Common myeloid progenitor, CD34-positive (primary cell): ENCODE results near the gene MORC2.

Experiments
- CTCF ChIA-PET: fragments of 350-600 bp; sonication (Branson Sonifier 250); formaldehyde crosslinking; loops from one replicate; lab custom pipeline; 2021; ENCODE audit warnings: antibody characterized with exemption; lab: Charles Lee
- POLR2A ChIA-PET: fragments of 350-600 bp; sonication (Branson Sonifier 250); formaldehyde crosslinking; loops from one replicate; lab custom pipeline; 2021; ENCODE audit warnings: antibody characterized with exemption; lab: Charles Lee
- DNase-seq, 3 donors: peaks; one replicate each; pipeline versions ENCODE4 v3.0.0 to v3.0.0-alpha.2; 2013
- H3K27ac ChIP-seq, 2 experiments: 1 replicate in 1 of 2; 2 replicates in 1 of 2; pipeline ENCODE4 v1.7.0; 2013; ENCODE audit warnings: inconsistent platforms in 2 of 2, low read length in 2 of 2, mild to moderate bottlenecking in 2 of 2, low read depth in 1 of 2, moderate library complexity in 1 of 2; ENCODE audit not compliant: severe bottlenecking in 2 of 2, insufficient read depth in 1 of 2, poor library complexity in 1 of 2
- H3K27me3 ChIP-seq, 5 experiments: replicated peaks in 2 of 5; 1 replicate in 3 of 5; 2 replicates in 2 of 5; pipeline versions ENCODE4 v1.6.1 to v1.7.0; 2013; ENCODE audit warnings: low read length in 4 of 5, mild to moderate bottlenecking in 2 of 5, moderate library complexity in 2 of 5, inconsistent platforms in 1 of 5; ENCODE audit not compliant: insufficient read depth in 5 of 5, control insufficient read depth in 4 of 5
- H3K36me3 ChIP-seq, 4 experiments: 1 replicate in 2 of 4; 2 replicates in 2 of 4; pipeline versions ENCODE4 v1.6.1 to v1.7.0; 2013; ENCODE audit warnings: low read length in 3 of 4, control low read depth in 1 of 4, mild to moderate bottlenecking in 1 of 4; ENCODE audit not compliant: control insufficient read depth in 4 of 4, insufficient read depth in 4 of 4
- H3K4me1 ChIP-seq, 4 experiments: 1 replicate in 3 of 4; 2 replicates in 1 of 4; pipeline versions ENCODE4 v1.6.1 to v1.7.1; 2013; ENCODE audit warnings: low read length in 3 of 4, mild to moderate bottlenecking in 3 of 4, control low read depth in 1 of 4, inconsistent platforms in 1 of 4, moderate library complexity in 1 of 4; ENCODE audit not compliant: control insufficient read depth in 4 of 4, insufficient read depth in 4 of 4; ENCODE audit errors: control extremely low read depth in 1 of 4
- H3K4me3 ChIP-seq, 7 experiments: 1 replicate in 4 of 7; 2 replicates in 3 of 7; pipeline versions ENCODE4 v1.5.1 to v1.7.0; 2013; ENCODE audit warnings: mild to moderate bottlenecking in 7 of 7, low read length in 6 of 7, moderate library complexity in 6 of 7, inconsistent platforms in 2 of 7, low read depth in 2 of 7, control low read depth in 1 of 7; ENCODE audit not compliant: insufficient read depth in 4 of 7, control insufficient read depth in 1 of 7; ENCODE audit errors: extremely low read depth in 1 of 7
- H3K9me3 ChIP-seq, 5 experiments: 1 replicate in 4 of 5; 2 replicates in 1 of 5; pipeline versions ENCODE4 v1.6.1 to v1.7.1; 2013; ENCODE audit warnings: low read length in 4 of 5, mild to moderate bottlenecking in 2 of 5, inconsistent platforms in 1 of 5, low read depth in 1 of 5, moderate library complexity in 1 of 5; ENCODE audit not compliant: control insufficient read depth in 4 of 5, insufficient read depth in 2 of 5; ENCODE audit errors: control extremely low read depth in 1 of 5
- WGBS: methylation state at CpG from one replicate; pipeline ENCODE4 v1.1.5; 2013; ENCODE audit not compliant: insufficient coverage; 5-methylcytosine and 5-hydroxymethylcytosine counted together

Gene MORC2

DNA sequence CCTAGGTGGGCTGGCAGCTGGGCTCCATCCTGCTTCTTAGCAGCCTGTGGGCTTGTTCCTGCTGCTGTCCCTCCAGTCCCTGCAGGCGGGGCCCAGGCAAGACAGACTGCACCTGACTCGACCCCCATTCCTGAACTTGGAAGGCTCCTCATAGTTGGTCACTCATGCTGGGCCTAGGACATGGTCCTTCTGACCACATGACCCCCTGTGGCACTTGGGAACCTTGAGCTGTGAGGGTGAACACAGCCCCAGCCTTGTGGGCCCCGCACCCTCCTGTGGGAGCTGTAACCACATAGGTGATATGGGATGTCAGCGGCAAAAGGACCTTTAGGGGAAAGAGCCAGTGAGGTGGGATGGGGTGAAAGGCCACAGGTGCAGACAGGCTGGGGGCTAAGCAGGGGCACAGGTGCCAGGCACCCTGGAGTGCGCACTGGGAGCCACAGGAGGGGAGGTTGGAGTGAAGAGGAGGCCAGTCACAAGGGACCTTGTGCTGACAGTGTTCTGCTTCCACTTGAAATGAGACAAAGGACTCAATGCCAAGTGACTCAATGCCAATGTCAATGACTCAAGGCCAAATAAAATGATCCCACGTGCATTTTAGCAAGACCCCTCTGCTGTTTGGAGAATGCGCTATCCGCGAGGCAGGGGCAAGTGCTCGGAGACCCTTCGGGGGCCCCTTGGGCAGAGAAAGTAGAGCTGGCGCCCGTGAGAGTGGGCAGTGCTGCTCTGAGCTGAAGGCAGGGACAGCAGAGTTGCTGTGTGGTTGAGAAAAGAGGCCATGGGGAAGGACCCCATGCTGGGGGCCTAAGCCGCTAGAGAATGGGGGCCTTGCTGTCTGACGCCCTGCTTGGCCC lies 90.7 kb downstream of the MORC2 start:
- POLR2A ChIA-PET = no interaction called here
- CTCF ChIA-PET = interaction anchor here (0.7 kb wide), 1 partner anchor 13 kb away, joined by 3 read pairs; no protein-coding TSS in a partner anchor
- 93% methylated on average over 13 of the region's 15 CpGs for WGBS
- Histone ChIP-seq H3K27ac (no peak overlapping the region), H3K27me3 (no peaks in the 10 kb centered on the region), H3K4me3 (no peak overlapping the region), H3K9me3 (no peaks in the 10 kb centered on the region), H3K36me3 (no peaks in the 10 kb centered on the region), H3K4me1 (peaks cover 0 to 4% (median 0%) of the 10 kb centered on the region in 4 experiments)
- no peak for DNase-seq

- Histone ChIP-seq H3K4me3 (no peak overlapping the region), H3K4me1 (peaks cover 0 to 4% (median 0%) of the 10 kb centered on the region in 4 experiments), H3K36me3 (no peaks in the 10 kb centered on the region), H3K9me3 (no peaks in the 10 kb centered on the region), H3K27ac (no peak overlapping the region), H3K27me3 (no peaks in the 10 kb centered on the region)
- 95% methylated on average over 8 of the region's 9 CpGs for WGBS
- no peak for DNase-seq
- ChIA-PET CTCF (interaction anchor here (0.7 kb wide), 1 partner anchor 14 kb away, joined by 3 read pairs; no protein-coding TSS in a partner anchor), POLR2A (no interaction called here)
Measured at GRCh38 chr22:30876915-30877553, 91.5 kb downstream of the MORC2 start.

DNA sequence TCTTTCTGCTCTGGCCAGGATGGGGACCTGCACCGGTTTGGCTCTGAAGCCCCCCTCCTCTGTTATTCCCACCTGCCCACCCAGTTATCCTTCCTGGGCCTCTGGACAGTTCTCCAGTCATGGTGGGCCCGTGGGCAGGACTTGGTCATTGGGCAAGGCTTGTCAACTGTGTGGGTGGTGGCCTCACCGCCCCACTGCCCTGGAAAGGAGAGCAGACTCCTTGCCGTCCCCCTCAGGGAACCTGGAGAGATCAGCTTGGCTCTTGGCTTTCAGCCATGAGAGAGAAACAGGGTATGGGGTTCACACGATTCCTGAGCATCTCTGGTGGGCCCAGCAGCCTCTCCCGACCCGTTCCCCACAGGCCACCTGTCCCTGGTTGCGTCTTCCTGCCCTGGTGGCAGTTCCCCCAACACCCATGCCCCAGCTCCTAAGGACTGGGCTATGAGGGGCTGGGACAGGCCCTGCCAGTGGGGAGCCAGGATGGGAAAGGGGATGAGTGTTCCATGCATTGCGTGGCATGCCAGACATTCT lies 92.3 kb downstream of the MORC2 start:
- ChIA-PET POLR2A (no interaction called here), CTCF (interaction anchor here (3.1 kb wide), 1 partner anchor 9 kb away, joined by 9 read pairs; no protein-coding TSS in a partner anchor)

DNA sequence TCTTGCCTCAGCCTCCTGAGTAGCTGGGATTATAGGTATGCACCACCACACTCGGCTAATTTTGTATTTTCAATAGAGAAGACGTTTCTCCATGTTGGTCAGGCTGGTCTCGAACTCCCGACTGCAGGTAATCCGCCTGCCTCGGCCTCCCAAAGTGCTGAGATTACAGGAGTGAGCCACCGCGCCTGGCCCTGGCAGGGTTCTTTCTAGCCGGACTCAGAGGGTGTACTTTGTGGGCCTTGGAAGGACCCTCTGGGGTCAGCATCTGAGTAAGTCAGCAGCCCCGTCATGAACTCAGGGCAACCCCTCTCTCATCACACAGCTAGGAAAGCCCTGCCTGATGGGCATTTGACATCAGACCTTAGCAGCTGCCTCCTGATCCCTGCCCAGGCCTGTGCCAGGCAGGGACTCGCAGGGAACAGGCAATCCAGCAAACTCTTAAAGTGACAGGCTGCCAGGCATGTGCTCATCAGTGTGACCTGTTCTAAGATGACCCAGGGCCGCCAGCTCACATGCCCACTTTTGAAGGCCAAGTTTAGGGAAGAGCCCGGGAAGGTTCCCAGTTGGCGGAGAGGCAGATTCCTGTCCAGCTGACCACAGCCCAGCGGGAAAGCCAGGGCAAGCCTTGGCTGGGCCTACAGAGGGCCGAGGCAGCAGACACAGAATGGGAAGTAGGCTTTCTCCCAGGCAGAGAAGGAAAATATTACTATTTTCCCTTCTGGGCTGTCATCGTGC lies 92.9 kb downstream of the MORC2 start:
- no peaks in the 10 kb centered on the region for H3K4me1 ChIP-seq
- no peaks in the 10 kb centered on the region for H3K9me3 ChIP-seq
- POLR2A ChIA-PET = no interaction called here
- DNase-seq = no peak
- CTCF ChIA-PET = interaction anchor here (3.1 kb wide), 1 partner anchor 9 kb away, joined by 9 read pairs; no protein-coding TSS in a partner anchor
- WGBS = 97% methylated on average over 16 of the region's 17 CpGs
- H3K27ac ChIP-seq = no peak overlapping the region
- no peak overlapping the region for H3K4me3 ChIP-seq
- no peaks in the 10 kb centered on the region for H3K27me3 ChIP-seq
- no peaks in the 10 kb centered on the region for H3K36me3 ChIP-seq

More for the DNA sequence above, 92.3 kb downstream of the MORC2 start:
- no peaks in the 10 kb centered on the region for H3K4me1 ChIP-seq
- H3K9me3 ChIP-seq = no peaks in the 10 kb centered on the region
- no peaks in the 10 kb centered on the region for H3K27me3 ChIP-seq
- no peak overlapping the region for H3K27ac ChIP-seq
- DNase-seq = no peak
- no peaks in the 10 kb centered on the region for H3K36me3 ChIP-seq
- no peak overlapping the region for H3K4me3 ChIP-seq
- 97% methylated on average over 8 of the region's 9 CpGs for WGBS
